Nasal cavity respiratory epithelium epithelial cell of viscerocranial mucosa (primary cell): ENCODE measurements around the gene KDM5A. TPM values are rescaled to one million over a fixed set of nuclear protein-coding genes. Genes with fewer than 3 reads are reported as not detected.

Experiments
- total RNA-seq: library from RNA; depleted of rRNA; stranded (reverse); fragments of >200 nt; gene quantifications from 2 replicates; pipeline ENCODE4 v1.2.3, GENCODE V29; 2014

The KDM5A gene
- total RNA-seq, result 47.8 and 71.8 TPM in 2 replicates

GRCh38 chr12:389142-390096, at the start of gene KDM5A:
KDM5A (minus strand) TSS chr12:389320; CDS start chr12:389091, 229 bp downstream.

GRCh38 chr12:401235-402028, 12.3 kb upstream of the KDM5A start, which contains the start of gene CCDC77:
CCDC77 (plus strand) TSS chr12:401644; CDS start chr12:409384, 7,740 bp downstream.

GRCh38 chr12:262817-263216, 126.3 kb downstream of the KDM5A start, which contains the start of gene SLC6A13:
SLC6A13 (minus strand) TSS chr12:262836; CDS start chr12:260052, 2,784 bp downstream.

Other genes starting within 250 kb of the KDM5A start
- gene SLC6A12, start 175.2 kb downstream of the KDM5A start, total RNA-seq, result 0.14 TPM in 1 of 2 replicates, not detected in the other
- gene SLC6A13, start 126.5 kb downstream of the KDM5A start, total RNA-seq, result under 0.01 and 0.64 TPM in 2 replicates
- 2.8 and 4.8 TPM in 2 replicates for gene CCDC77, start 12.3 kb upstream of the KDM5A start, total RNA-seq
- 4.7 and 22.9 TPM in 2 replicates for gene B4GALNT3, start 70.6 kb upstream of the KDM5A start, total RNA-seq